ENCODE measurements around the gene WDR4. TPM values are rescaled to one million over a fixed set of nuclear protein-coding genes. Genes with fewer than 3 reads are reported as not detected.
A peak's percentile ranks its signal among the peaks of the same experiment; 100 is the strongest.

WDR4 gene
- total and polyA plus RNA-seq, 11 donors, result 1.7 to 17.9 (median 6.4) TPM

GRCh38 chr21:42847726-42848125 is 31.6 kb downstream of the WDR4 start:
- TF ChIP-seq, protein P1, sequence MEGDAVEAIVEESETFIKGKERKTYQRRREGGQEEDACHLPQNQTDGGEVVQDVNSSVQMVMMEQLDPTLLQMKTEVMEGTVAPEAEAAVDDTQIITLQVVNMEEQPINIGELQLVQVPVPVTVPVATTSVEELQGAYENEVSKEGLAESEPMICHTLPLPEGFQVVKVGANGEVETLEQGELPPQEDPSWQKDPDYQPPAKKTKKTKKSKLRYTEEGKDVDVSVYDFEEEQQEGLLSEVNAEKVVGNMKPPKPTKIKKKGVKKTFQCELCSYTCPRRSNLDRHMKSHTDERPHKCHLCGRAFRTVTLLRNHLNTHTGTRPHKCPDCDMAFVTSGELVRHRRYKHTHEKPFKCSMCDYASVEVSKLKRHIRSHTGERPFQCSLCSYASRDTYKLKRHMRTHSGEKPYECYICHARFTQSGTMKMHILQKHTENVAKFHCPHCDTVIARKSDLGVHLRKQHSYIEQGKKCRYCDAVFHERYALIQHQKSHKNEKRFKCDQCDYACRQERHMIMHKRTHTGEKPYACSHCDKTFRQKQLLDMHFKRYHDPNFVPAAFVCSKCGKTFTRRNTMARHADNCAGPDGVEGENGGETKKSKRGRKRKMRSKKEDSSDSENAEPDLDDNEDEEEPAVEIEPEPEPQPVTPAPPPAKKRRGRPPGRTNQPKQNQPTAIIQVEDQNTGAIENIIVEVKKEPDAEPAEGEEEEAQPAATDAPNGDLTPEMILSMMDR (IDR thresholded peaks at IDR 0.05), result no peak
- no peak for TF ChIP-seq POLR2A (IDR thresholded peaks at IDR 0.05)
- no peak for ATAC-seq
- no peak for DNase-seq
- Histone ChIP-seq H3K4me3 (no peak overlapping the region), H3K27ac (no peak overlapping the region), H3K36me3 (peaks cover 0 to 89% (median 62%) of the 10 kb centered on the region in 9 donors), H3K27me3 (no peaks in the 10 kb centered on the region), H3K4me1 (peaks cover 0 to 13% (median 0%) of the 10 kb centered on the region in 12 donors), H3K9me3 (no peaks in the 10 kb centered on the region)
- 93 to 98% (median 95%) methylated on average over 4 of the region's 4 CpGs for WGBS, 4 donors
- intact Hi-C loops (cut with DNase I), result no loop called here

DNA sequence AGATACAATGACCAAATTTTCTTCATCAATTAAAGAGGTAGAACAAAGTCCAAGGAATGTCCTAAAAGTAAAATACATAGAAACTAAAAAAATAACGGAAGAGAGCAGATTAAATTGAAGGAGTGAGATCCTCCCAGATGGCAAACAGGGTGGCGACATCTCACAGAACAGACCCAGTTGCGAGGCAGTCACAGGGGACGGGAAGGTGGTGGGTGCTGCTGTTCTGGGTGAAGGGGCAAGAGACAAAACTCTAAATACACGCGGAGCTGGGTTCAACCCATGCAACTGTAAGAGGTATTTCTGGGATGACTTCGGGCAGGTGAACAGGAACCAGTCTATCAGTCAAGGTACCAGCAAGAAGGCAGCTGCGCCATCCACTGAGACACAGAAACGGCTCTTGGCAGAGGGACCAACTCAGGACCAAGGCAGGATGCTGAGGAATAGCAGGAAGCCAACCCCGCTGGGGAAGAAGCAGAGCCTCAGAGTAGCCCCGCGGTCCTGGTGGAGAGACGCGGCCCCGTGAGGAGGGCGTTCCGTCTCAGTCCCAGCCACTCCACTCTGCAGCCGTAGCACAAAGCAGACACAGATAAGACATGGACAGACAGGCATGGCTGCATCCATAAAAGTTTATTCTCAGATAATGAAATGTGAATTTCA is 32.2 kb downstream of the WDR4 start:
- intact Hi-C loops (cut with DNase I), result no loop called here
- H3K36me3 ChIP-seq, result peaks cover 0 to 89% (median 61%) of the 10 kb centered on the region in 9 donors
- no peaks in the 10 kb centered on the region for H3K9me3 ChIP-seq
- H3K4me3 ChIP-seq, result no peak overlapping the region
- H3K27me3 ChIP-seq, result no peaks in the 10 kb centered on the region
- H3K27ac ChIP-seq, result no peak overlapping the region
- ATAC-seq, result no peak
- DNase-seq, result no peak
- WGBS, 4 donors, result 79 to 86% (median 84%) methylated on average over 18 of the region's 18 CpGs
- peaks cover 0 to 13% (median 0%) of the 10 kb centered on the region in 12 donors for H3K4me1 ChIP-seq
- TF ChIP-seq, protein P1 (IDR thresholded peaks at IDR 0.05), result no peak
- no peak for TF ChIP-seq POLR2A (IDR thresholded peaks at IDR 0.05)

GRCh38 chr21:42846221-42846620 is 33.1 kb downstream of the WDR4 start:
- intact Hi-C loops (cut with DNase I), result no loop called here
- no peak for TF ChIP-seq POLR2A (IDR thresholded peaks at IDR 0.05)
- TF ChIP-seq, protein P1 (IDR thresholded peaks at IDR 0.05), result no peak
- H3K36me3 ChIP-seq, result peaks cover 0 to 87% (median 52%) of the 10 kb centered on the region in 9 donors
- H3K4me1 ChIP-seq, result peaks cover 0 to 13% (median 0%) of the 10 kb centered on the region in 12 donors
- H3K9me3 ChIP-seq, result no peaks in the 10 kb centered on the region
- no peak for DNase-seq
- no peak for ATAC-seq
- no peak overlapping the region for H3K4me3 ChIP-seq
- H3K27me3 ChIP-seq, result no peaks in the 10 kb centered on the region
- no peak overlapping the region for H3K27ac ChIP-seq
- 84 to 96% (median 94%) methylated on average over 10 of the region's 10 CpGs for WGBS, 4 donors

- Histone ChIP-seq H3K27ac (peak overlapping the region in 11 of 12 donors; percentile 29 to 79 (median 65)), H3K4me3 (no peak overlapping the region), H3K36me3 (peaks cover 0 to 87% (median 53%) of the 10 kb centered on the region in 9 donors), H3K4me1 (peaks cover 0 to 13% (median 0%) of the 10 kb centered on the region in 12 donors), H3K9me3 (no peaks in the 10 kb centered on the region), H3K27me3 (no peaks in the 10 kb centered on the region)
- TF ChIP-seq POLR2A (IDR thresholded peaks at IDR 0.05), result no peak
- TF ChIP-seq, protein P1 (IDR thresholded peaks at IDR 0.05), result no peak
- intact Hi-C loops (cut with DNase I), result no loop called here
- peak in 3 of 5 donors; percentile 56 to 78 (median 63) for DNase-seq
- peak; percentile 50 to 83 (median 70) for ATAC-seq
- 70 to 82% (median 78%) methylated on average over 19 to 21 of the region's 21 CpGs for WGBS, 4 donors
Observed at GRCh38 chr21:42845296-42845965, 33.9 kb downstream of the WDR4 start.

Data from heart left ventricle (tissue), 16 donors.